GM12878 (cell line): Measurements from ENCODE around the gene PGA4. TPM values are rescaled to one million over a fixed set of nuclear protein-coding genes. Genes with fewer than 3 reads are reported as not detected.

Experiments used
- CEBPB ChIP-seq, 2 experiments: fragments of 150-350 bp in 1 of 2; IDR thresholded peaks; 2 replicates each; pipeline ENCODE4 v1.6.1; 2012 to 2014; ENCODE audit warnings: low read depth in 2 of 2, low read length in 2 of 2, borderline replicate concordance in 1 of 2, inconsistent platforms in 1 of 2
- CREM ChIP-seq: IDR thresholded peaks from 2 replicates; pipeline ENCODE4 v1.6.1; 2014; ENCODE audit warnings: antibody characterized with exemption, low read depth
- EGR1 ChIP-seq, 2 experiments: IDR thresholded peaks; 1 replicate in 1 of 2; 2 replicates in 1 of 2; pipeline ENCODE4 v1.6.1; 2011 to 2012; ENCODE audit warnings: low read depth in 2 of 2, low read length in 2 of 2, borderline replicate concordance in 1 of 2, mild to moderate bottlenecking in 1 of 2, moderate library complexity in 1 of 2
- HDAC6 ChIP-seq: fragments of 200-600 bp; sonication (generic); IDR thresholded peaks from one replicate; pipeline ENCODE4 v1.8.0; 2017; ENCODE audit warnings: antibody characterized with exemption; ENCODE audit not compliant: unreplicated experiment
- JUND ChIP-seq: IDR thresholded peaks from 2 replicates; pipeline ENCODE4 v1.6.1; 2012; ENCODE audit warnings: low read depth, mild to moderate bottlenecking, low read length, improper control_type of control experiment, moderate library complexity
- NBN ChIP-seq: fragments of 450-650 bp; IDR thresholded peaks from 2 replicates; pipeline ENCODE4 v1.6.1; 2016
- NR2F1 ChIP-seq: fragments of 450-650 bp; conservative IDR thresholded peaks from 2 replicates; pipeline ENCODE4 v1.6.1; 2017; ENCODE audit warnings: mild to moderate bottlenecking
- POU2F2 ChIP-seq: IDR thresholded peaks from 3 replicates; pipeline ENCODE4 v1.6.1; 2011; ENCODE audit warnings: low read depth, mild to moderate bottlenecking, low read length, borderline replicate concordance
- RAD21 ChIP-seq: IDR thresholded peaks from 2 replicates; pipeline ENCODE4 v1.6.1; 2011; ENCODE audit warnings: mild to moderate bottlenecking, low read depth, low read length, moderate library complexity; ENCODE audit not compliant: insufficient read depth
- RELA ChIP-seq: fragments of 450-650 bp; IDR thresholded peaks from 2 replicates; pipeline ENCODE4 v1.8.0; 2014; ENCODE audit warnings: borderline replicate concordance; ENCODE audit not compliant: partially characterized antibody
- RUNX3 ChIP-seq: IDR thresholded peaks from 2 replicates; pipeline ENCODE4 v1.6.1; 2012; ENCODE audit warnings: low read length, inconsistent platforms
- SIN3A ChIP-seq: IDR thresholded peaks from 2 replicates; pipeline ENCODE4 v1.6.1; 2012; ENCODE audit warnings: low read depth, low read length, improper control_type of control experiment
- SRF ChIP-seq, 2 experiments: IDR thresholded peaks; 2 replicates each; pipeline ENCODE4 v1.6.1; 2011; ENCODE audit warnings: low read depth in 2 of 2, low read length in 2 of 2, mild to moderate bottlenecking in 1 of 2, moderate library complexity in 1 of 2
- STAT1 ChIP-seq: fragments of 450-650 bp; conservative IDR thresholded peaks from 2 replicates; pipeline ENCODE4 v1.6.1; 2014; ENCODE audit warnings: antibody characterized with exemption, mild to moderate bottlenecking
- YY1 ChIP-seq: IDR thresholded peaks from 2 replicates; pipeline ENCODE4 v1.6.1; 2011; ENCODE audit warnings: low read depth, mild to moderate bottlenecking, low read length
- polyA plus RNA-seq, 11 experiments: library from polyadenylated mRNA; depleted of rRNA in 4 of 11; unstranded in 6 of 11; stranded (reverse) in 5 of 11; fragments of >200 nt; fragmentation: Nextera tagmentation in 4 of 11; fragmentation: Illumina TruSeq in 1 of 11; extraction: Ambion mirVana in 4 of 11; extraction: Trizol in 1 of 11; gene quantifications; 1 replicate in 1 of 11; 2 replicates in 10 of 11; pipeline versions ENCODE4 v1.2.1 to v1.2.3, GENCODE V29; 2011 to 2016; ENCODE audit warnings: inconsistent platforms in 2 of 11, missing spikeins in 2 of 11, low read depth in 1 of 11
- total RNA-seq, 4 experiments: library from RNA; depleted of rRNA in 3 of 4; stranded (reverse); fragments of >200 nt in 3 of 4; fragmentation: Illumina TruSeq in 1 of 4; extraction: Trizol in 1 of 4; gene quantifications; 2 replicates each; pipeline versions ENCODE4 v1.2.1 to v1.2.3, GENCODE V29; 2013 to 2021
- TF ChIP-seq, protein P1 (sequence below): fragments of 450-650 bp; IDR thresholded peaks from 2 replicates; pipeline ENCODE4 v1.6.1; 2018; ENCODE audit warnings: borderline replicate concordance, mild to moderate bottlenecking; ENCODE audit not compliant: partially characterized antibody
- TF ChIP-seq, protein P2 (sequence below): IDR thresholded peaks from 2 replicates; pipeline ENCODE4 v1.6.1; 2011; ENCODE audit warnings: borderline replicate concordance, low read depth, mild to moderate bottlenecking, moderate library complexity, mixed read lengths, low read length; ENCODE audit not compliant: insufficient read depth; ENCODE audit errors: extremely low read length
- TF ChIP-seq, protein P3 (sequence below): fragments of 450-650 bp; IDR thresholded peaks from 2 replicates; pipeline ENCODE4 v1.6.1; 2016; ENCODE audit warnings: mild to moderate bottlenecking, moderate library complexity, borderline replicate concordance
- TF ChIP-seq, protein P4 (sequence below): fragments of 450-650 bp; IDR thresholded peaks from 2 replicates; pipeline ENCODE4 v1.6.1; 2014; ENCODE audit warnings: mild to moderate bottlenecking
- TF ChIP-seq, protein P5 (sequence below): fragments of 450-650 bp; conservative IDR thresholded peaks from 2 replicates; pipeline ENCODE4 v1.6.1; 2017; ENCODE audit warnings: mild to moderate bottlenecking, moderate library complexity

The PGA4 gene
- total and polyA plus RNA-seq, 10 of the 15 experiments (the other 5 are each of a cell fraction or from before 2014, with no cell fraction given), result not detected

DNA sequence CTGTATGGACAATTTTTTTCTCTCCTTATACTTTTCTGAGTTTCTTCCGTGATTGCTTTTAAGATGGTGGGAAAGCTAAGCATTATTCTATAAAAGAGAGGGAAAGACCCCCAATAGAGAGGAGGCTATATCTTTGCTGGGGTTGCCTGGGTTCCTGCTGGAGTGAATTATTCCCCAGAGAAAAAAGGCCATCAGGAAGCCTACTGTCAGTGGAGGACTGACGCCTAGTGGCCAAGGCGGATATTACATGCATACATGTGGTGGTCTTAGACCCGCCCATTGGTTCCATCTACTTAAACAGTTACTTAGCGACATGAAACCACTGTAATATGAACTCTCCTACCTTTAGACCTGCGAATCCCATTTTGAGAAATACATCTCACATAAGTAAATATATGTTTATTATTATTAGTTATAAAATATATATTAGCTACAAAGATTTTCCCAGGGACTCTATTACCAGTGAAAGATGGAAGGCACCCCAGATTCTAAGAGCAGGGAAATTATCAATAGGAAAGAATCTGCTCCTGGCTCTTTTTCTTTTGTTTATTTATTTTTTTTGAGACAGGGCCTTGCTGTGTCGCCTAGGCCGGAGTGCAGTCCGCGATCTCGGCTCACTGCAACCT lies 34.5 kb upstream of the PGA4 start (continued):
- TF ChIP-seq, protein P1, sequence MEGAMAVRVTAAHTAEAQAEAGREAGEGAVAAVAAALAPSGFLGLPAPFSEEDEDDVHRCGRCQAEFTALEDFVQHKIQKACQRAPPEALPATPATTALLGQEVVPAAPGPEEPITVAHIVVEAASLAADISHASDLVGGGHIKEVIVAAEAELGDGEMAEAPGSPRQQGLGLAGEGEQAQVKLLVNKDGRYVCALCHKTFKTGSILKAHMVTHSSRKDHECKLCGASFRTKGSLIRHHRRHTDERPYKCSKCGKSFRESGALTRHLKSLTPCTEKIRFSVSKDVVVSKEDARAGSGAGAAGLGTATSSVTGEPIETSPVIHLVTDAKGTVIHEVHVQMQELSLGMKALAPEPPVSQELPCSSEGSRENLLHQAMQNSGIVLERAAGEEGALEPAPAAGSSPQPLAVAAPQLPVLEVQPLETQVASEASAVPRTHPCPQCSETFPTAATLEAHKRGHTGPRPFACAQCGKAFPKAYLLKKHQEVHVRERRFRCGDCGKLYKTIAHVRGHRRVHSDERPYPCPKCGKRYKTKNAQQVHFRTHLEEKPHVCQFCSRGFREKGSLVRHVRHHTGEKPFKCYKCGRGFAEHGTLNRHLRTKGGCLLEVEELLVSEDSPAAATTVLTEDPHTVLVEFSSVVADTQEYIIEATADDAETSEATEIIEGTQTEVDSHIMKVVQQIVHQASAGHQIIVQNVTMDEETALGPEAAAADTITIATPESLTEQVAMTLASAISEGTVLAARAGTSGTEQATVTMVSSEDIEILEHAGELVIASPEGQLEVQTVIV, result no peak
- TF ChIP-seq, protein P2, sequence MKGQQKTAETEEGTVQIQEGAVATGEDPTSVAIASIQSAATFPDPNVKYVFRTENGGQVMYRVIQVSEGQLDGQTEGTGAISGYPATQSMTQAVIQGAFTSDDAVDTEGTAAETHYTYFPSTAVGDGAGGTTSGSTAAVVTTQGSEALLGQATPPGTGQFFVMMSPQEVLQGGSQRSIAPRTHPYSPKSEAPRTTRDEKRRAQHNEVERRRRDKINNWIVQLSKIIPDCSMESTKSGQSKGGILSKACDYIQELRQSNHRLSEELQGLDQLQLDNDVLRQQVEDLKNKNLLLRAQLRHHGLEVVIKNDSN, result no peak
- no peak for TF ChIP-seq SRF (IDR thresholded peaks at IDR 0.05; ENCODE audit: low read depth in 2 of 2, low read length in 2 of 2)
- TF ChIP-seq YY1, result peak; percentile 76
- no peak for TF ChIP-seq CEBPB (IDR thresholded peaks at IDR 0.05; ENCODE audit: borderline replicate concordance in 1 of 2, low read depth in 2 of 2, low read length in 2 of 2)
- TF ChIP-seq SIN3A, result no peak
- no peak for TF ChIP-seq NR2F1
- TF ChIP-seq HDAC6, result no peak
- TF ChIP-seq JUND, result no peak
- TF ChIP-seq RUNX3, result peak; percentile 43
- TF ChIP-seq NBN, result no peak
- TF ChIP-seq STAT1, result peak; percentile 56; the same call in 1 of the 2 replicates
- TF ChIP-seq, protein P3, sequence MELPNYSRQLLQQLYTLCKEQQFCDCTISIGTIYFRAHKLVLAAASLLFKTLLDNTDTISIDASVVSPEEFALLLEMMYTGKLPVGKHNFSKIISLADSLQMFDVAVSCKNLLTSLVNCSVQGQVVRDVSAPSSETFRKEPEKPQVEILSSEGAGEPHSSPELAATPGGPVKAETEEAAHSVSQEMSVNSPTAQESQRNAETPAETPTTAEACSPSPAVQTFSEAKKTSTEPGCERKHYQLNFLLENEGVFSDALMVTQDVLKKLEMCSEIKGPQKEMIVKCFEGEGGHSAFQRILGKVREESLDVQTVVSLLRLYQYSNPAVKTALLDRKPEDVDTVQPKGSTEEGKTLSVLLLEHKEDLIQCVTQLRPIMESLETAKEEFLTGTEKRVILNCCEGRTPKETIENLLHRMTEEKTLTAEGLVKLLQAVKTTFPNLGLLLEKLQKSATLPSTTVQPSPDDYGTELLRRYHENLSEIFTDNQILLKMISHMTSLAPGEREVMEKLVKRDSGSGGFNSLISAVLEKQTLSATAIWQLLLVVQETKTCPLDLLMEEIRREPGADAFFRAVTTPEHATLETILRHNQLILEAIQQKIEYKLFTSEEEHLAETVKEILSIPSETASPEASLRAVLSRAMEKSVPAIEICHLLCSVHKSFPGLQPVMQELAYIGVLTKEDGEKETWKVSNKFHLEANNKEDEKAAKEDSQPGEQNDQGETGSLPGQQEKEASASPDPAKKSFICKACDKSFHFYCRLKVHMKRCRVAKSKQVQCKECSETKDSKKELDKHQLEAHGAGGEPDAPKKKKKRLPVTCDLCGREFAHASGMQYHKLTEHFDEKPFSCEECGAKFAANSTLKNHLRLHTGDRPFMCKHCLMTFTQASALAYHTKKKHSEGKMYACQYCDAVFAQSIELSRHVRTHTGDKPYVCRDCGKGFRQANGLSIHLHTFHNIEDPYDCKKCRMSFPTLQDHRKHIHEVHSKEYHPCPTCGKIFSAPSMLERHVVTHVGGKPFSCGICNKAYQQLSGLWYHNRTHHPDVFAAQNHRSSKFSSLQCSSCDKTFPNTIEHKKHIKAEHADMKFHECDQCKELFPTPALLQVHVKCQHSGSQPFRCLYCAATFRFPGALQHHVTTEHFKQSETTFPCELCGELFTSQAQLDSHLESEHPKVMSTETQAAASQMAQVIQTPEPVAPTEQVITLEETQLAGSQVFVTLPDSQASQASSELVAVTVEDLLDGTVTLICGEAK, result no peak
- TF ChIP-seq, protein P4, sequence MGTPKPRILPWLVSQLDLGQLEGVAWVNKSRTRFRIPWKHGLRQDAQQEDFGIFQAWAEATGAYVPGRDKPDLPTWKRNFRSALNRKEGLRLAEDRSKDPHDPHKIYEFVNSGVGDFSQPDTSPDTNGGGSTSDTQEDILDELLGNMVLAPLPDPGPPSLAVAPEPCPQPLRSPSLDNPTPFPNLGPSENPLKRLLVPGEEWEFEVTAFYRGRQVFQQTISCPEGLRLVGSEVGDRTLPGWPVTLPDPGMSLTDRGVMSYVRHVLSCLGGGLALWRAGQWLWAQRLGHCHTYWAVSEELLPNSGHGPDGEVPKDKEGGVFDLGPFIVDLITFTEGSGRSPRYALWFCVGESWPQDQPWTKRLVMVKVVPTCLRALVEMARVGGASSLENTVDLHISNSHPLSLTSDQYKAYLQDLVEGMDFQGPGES, result peak; percentile 60
- TF ChIP-seq RELA, result peak; percentile 40
- no peak for TF ChIP-seq CREM
- TF ChIP-seq POU2F2, result peak; percentile 95; the same call in 2 of the 3 replicates
- no peak for TF ChIP-seq EGR1 (IDR thresholded peaks at IDR 0.05; ENCODE audit: borderline replicate concordance in 1 of 2, low read depth in 2 of 2, low read length in 2 of 2)
- TF ChIP-seq RAD21, result peak; percentile 98
- TF ChIP-seq, protein P5, sequence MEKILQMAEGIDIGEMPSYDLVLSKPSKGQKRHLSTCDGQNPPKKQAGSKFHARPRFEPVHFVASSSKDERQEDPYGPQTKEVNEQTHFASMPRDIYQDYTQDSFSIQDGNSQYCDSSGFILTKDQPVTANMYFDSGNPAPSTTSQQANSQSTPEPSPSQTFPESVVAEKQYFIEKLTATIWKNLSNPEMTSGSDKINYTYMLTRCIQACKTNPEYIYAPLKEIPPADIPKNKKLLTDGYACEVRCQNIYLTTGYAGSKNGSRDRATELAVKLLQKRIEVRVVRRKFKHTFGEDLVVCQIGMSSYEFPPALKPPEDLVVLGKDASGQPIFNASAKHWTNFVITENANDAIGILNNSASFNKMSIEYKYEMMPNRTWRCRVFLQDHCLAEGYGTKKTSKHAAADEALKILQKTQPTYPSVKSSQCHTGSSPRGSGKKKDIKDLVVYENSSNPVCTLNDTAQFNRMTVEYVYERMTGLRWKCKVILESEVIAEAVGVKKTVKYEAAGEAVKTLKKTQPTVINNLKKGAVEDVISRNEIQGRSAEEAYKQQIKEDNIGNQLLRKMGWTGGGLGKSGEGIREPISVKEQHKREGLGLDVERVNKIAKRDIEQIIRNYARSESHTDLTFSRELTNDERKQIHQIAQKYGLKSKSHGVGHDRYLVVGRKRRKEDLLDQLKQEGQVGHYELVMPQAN, result no peak
